ENCODE measurements around the gene SOX6. TPM values are rescaled to one million over a fixed set of nuclear protein-coding genes. Genes with fewer than 3 reads are reported as not detected.

SOX6 gene
- polyA plus RNA-seq, 1 of the 3 experiments (the other 2 are of a cell fraction), result 0.03 TPM

GRCh38 chr11:15944460-15944859 is 411.9 kb downstream of the SOX6 start:
- TF ChIP-seq FOXJ3 (CRISPR knock-in tag; IDR thresholded peaks at IDR 0.05) (no peak), ELF1 (IDR thresholded peaks at IDR 0.05) (no peak), EZH2phosphoT487 (IDR thresholded peaks at IDR 0.05; ENCODE audit: borderline replicate concordance, low read depth) (no peak), RXRA (IDR thresholded peaks at IDR 0.05; ENCODE audit: borderline replicate concordance, low read depth) (no peak), USF1 (IDR thresholded peaks at IDR 0.05; ENCODE audit: borderline replicate concordance, low read depth) (no peak), RFX5 (IDR thresholded peaks at IDR 0.05; ENCODE audit: low read length) (no peak), TEAD4 (IDR thresholded peaks at IDR 0.05; ENCODE audit: borderline replicate concordance, insufficient read depth) (no peak), GABPA (IDR thresholded peaks at IDR 0.05; ENCODE audit: low read depth) (no peak), MAX (IDR thresholded peaks at IDR 0.05; ENCODE audit: low read depth) (no peak), USF2 (IDR thresholded peaks at IDR 0.05; ENCODE audit: borderline replicate concordance, low read depth, low read length) (no peak), PBX3 (IDR thresholded peaks at IDR 0.05) (no peak), TAF1 (IDR thresholded peaks at IDR 0.05; ENCODE audit: borderline replicate concordance, low read depth, low read length) (no peak), CTCF (IDR thresholded peaks at IDR 0.05) (no peak), EP300 (IDR thresholded peaks at IDR 0.05; ENCODE audit: borderline replicate concordance in 1 of 2, low read depth in 1 of 2, low read length in 1 of 2) (no peak), RCOR1 (IDR thresholded peaks at IDR 0.05; ENCODE audit: low read length) (no peak), POLR2AphosphoS5 (IDR thresholded peaks at IDR 0.05; ENCODE audit: low read depth, low read length) (no peak), NRF1 (IDR thresholded peaks at IDR 0.05; ENCODE audit: low read depth, low read length) (no peak)
- no peaks in the 10 kb centered on the region for H3K36me3 ChIP-seq (replicated peaks in 1 of 2; ENCODE audit: control insufficient read depth in 1 of 2, insufficient read depth in 2 of 2, low read length in 1 of 2)
- POLR2A ChIA-PET, result no interaction called here
- no peaks in the 10 kb centered on the region for H3K9me2 ChIP-seq
- CTCF ChIA-PET, result no interaction called here
- H3K27ac ChIP-seq (ENCODE audit: low read depth in 2 of 2, low read length in 1 of 2), result no peak overlapping the region
- no peak for DNase-seq
- H2AFZ ChIP-seq (ENCODE audit: low read depth), result no peak overlapping the region
- H3K4me1 ChIP-seq (ENCODE audit: control insufficient read depth in 1 of 2, insufficient read depth in 2 of 2, low read depth in 1 of 2, low read length in 1 of 2), result peaks cover 0 to 2% of the 10 kb centered on the region in 2 experiments; a peak in 1 of 4 replicates
- H3F3A ChIP-seq (replicated peaks; ENCODE audit: insufficient read depth), result no peaks in the 10 kb centered on the region
- no peak overlapping the region for H3K9ac ChIP-seq
- no peak overlapping the region for H3K4me3 ChIP-seq (ENCODE audit: low read depth in 2 of 2, low read length in 1 of 2)
- H4K20me1 ChIP-seq (ENCODE audit: insufficient read depth), result no peaks in the 10 kb centered on the region
- peaks cover 8% of the 10 kb centered on the region; the same call in 1 of the 2 replicates for H3K9me3 ChIP-seq
- H3K4me2 ChIP-seq, result no peak overlapping the region
- H3K27me3 ChIP-seq (ENCODE audit: insufficient read depth), result no peaks in the 10 kb centered on the region
- H3K79me2 ChIP-seq (ENCODE audit: insufficient read depth), result no peaks in the 10 kb centered on the region

Data from SK-N-SH (cell line).